Measurements from ENCODE around the gene SEZ6L. TPM values are rescaled to one million over a fixed set of nuclear protein-coding genes. Genes with fewer than 3 reads are reported as not detected.

The SEZ6L gene
- polyA plus RNA-seq, 1 donor (not counting 4 experiments of a cell fraction or from before 2014, with no cell fraction given), result not detected

GRCh38 chr22:26367402-26368245 is 198.4 kb downstream of the SEZ6L start:
- FAIRE-seq (peak; percentile 69), DNase-seq (ENCODE audit: low read depth, low spot score) (no peak)

GRCh38 chr22:26372890-26373289 is 203.6 kb downstream of the SEZ6L start:
- Histone ChIP-seq H2AFZ (ENCODE audit: control insufficient read depth, low read length) (no peak overlapping the region), H3K36me3 (ENCODE audit: control insufficient read depth in 2 of 2, extremely low read depth in 1 of 2, insufficient read depth in 2 of 2, low read length in 2 of 2) (no peaks in the 10 kb centered on the region), H3K9me1 (ENCODE audit: control insufficient read depth, extremely low read depth, insufficient read depth, low read length) (no peaks in the 10 kb centered on the region), H3K27ac (ENCODE audit: control insufficient read depth, insufficient read depth, low read length) (no peak overlapping the region), H3K9ac (ENCODE audit: control insufficient read depth, extremely low read depth, insufficient read depth, low read length) (no peak overlapping the region), H3K9me3 (ENCODE audit: control insufficient read depth, low read depth, low read length) (no peaks in the 10 kb centered on the region), H3K79me2 (ENCODE audit: control insufficient read depth, insufficient read depth, low read length) (no peaks in the 10 kb centered on the region), H3K4me1 (ENCODE audit: control insufficient read depth, extremely low read depth, insufficient read depth, low read length) (no peaks in the 10 kb centered on the region), H3K4me3 (ENCODE audit: control insufficient read depth in 2 of 3, extremely low read depth in 1 of 3, insufficient read depth in 2 of 3, low read depth in 1 of 3, low read length in 3 of 3) (no peak overlapping the region), H3K27me3 (ENCODE audit: control insufficient read depth, extremely low read depth, insufficient read depth, low read length) (peaks cover 18% of the 10 kb centered on the region), H4K20me1 (ENCODE audit: control insufficient read depth, extremely low read depth, insufficient read depth, low read length) (no peaks in the 10 kb centered on the region), H3K4me2 (ENCODE audit: control insufficient read depth, extremely low read depth, insufficient read depth, low read depth, low read length) (no peak overlapping the region)
- no peak for FAIRE-seq
- dilution Hi-C loops (cut with MboI; ENCODE audit: extremely low pct_ligation_motif_present, low sequenced_read_pairs), result no loop called here
- TF ChIP-seq CTCF (optimal IDR thresholded peaks at IDR 0.05 in 1 of 3, IDR thresholded peaks at IDR 0.05 in 1 of 3, conservative IDR thresholded peaks at IDR 0.05 in 1 of 3; ENCODE audit: extremely low read depth in 1 of 3, insufficient read depth in 2 of 3, low read length in 3 of 3) (no peak), EZH2 (IDR thresholded peaks at IDR 0.05; ENCODE audit: low read length) (no peak)
- no peak for DNase-seq (ENCODE audit: low read depth, low spot score)

More at GRCh38 chr22:26367402-26368245, 198.4 kb downstream of the SEZ6L start:
- Histone ChIP-seq H2AFZ (ENCODE audit: control insufficient read depth, low read length) (no peak overlapping the region), H3K9ac (ENCODE audit: control insufficient read depth, extremely low read depth, insufficient read depth, low read length) (no peak overlapping the region), H3K27ac (ENCODE audit: control insufficient read depth, insufficient read depth, low read length) (no peak overlapping the region), H3K4me2 (ENCODE audit: control insufficient read depth, extremely low read depth, insufficient read depth, low read depth, low read length) (no peak overlapping the region), H3K4me3 (ENCODE audit: control insufficient read depth in 2 of 3, extremely low read depth in 1 of 3, insufficient read depth in 2 of 3, low read depth in 1 of 3, low read length in 3 of 3) (no peak overlapping the region), H3K4me1 (ENCODE audit: control insufficient read depth, extremely low read depth, insufficient read depth, low read length) (no peaks in the 10 kb centered on the region), H3K79me2 (ENCODE audit: control insufficient read depth, insufficient read depth, low read length) (no peaks in the 10 kb centered on the region), H3K27me3 (ENCODE audit: control insufficient read depth, extremely low read depth, insufficient read depth, low read length) (peaks cover 6% of the 10 kb centered on the region), H3K36me3 (ENCODE audit: control insufficient read depth in 2 of 2, extremely low read depth in 1 of 2, insufficient read depth in 2 of 2, low read length in 2 of 2) (no peaks in the 10 kb centered on the region), H4K20me1 (ENCODE audit: control insufficient read depth, extremely low read depth, insufficient read depth, low read length) (no peaks in the 10 kb centered on the region), H3K9me3 (ENCODE audit: control insufficient read depth, low read depth, low read length) (no peaks in the 10 kb centered on the region), H3K9me1 (ENCODE audit: control insufficient read depth, extremely low read depth, insufficient read depth, low read length) (no peaks in the 10 kb centered on the region)
- TF ChIP-seq EZH2 (IDR thresholded peaks at IDR 0.05; ENCODE audit: low read length) (no peak), CTCF (optimal IDR thresholded peaks at IDR 0.05 in 1 of 3, IDR thresholded peaks at IDR 0.05 in 1 of 3, conservative IDR thresholded peaks at IDR 0.05 in 1 of 3; ENCODE audit: extremely low read depth in 1 of 3, insufficient read depth in 2 of 3, low read length in 3 of 3) (peak; percentile 79 to 89 (median 83))
- dilution Hi-C loops (cut with MboI; ENCODE audit: extremely low pct_ligation_motif_present, low sequenced_read_pairs), result no loop called here
